ENCODE measurements around the gene ADAMTS4.
"Not testable (repeated sequence)": the region's sequence is repeated elsewhere in the genome, so short reads cannot be mapped to it uniquely, and the experiment has no call there.

Gene ADAMTS4

GRCh38 chr1:161198897-161199431 is at the start of gene ADAMTS4:
Gene ADAMTS4 (minus strand): TSS chr1:161199054. CDS start chr1:161198627, 427 bp downstream.
- DNase-seq = no peak

GRCh38 chr1:161244888-161245287 is 46.0 kb upstream of the ADAMTS4 start:
- DNase-seq = no peak

DNA sequence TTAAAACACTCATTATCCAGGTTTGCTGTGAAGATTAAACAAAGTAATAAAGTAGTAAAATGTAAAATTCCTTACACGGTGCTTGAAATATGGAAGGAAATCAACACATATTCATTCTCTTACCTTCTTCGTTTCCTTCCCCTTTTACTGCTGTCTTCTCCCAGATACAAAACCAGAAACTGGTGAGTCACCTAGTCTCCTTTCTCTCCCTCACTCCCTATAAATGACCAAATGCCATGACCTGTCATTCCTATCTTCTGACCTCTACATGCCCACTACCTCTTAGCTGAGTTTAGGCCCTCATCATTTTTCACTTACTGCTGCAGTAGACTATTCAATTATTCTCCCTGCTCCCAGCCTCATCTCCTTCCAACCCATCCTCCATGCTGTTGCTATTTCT is 43.5 kb upstream of the ADAMTS4 start:
- no peak for DNase-seq

- DNase-seq = no peak
These were observed 42.8 kb upstream of the ADAMTS4 start for GRCh38 chr1:161241682-161242081.

- no peak for DNase-seq
These were observed 39.2 kb upstream of the ADAMTS4 start, which contains the start of gene NR1I3 for GRCh38 chr1:161238039-161238473. Gene NR1I3 (minus strand): TSS chr1:161238203. CDS start chr1:161236565, 1,638 bp downstream.

DNA sequence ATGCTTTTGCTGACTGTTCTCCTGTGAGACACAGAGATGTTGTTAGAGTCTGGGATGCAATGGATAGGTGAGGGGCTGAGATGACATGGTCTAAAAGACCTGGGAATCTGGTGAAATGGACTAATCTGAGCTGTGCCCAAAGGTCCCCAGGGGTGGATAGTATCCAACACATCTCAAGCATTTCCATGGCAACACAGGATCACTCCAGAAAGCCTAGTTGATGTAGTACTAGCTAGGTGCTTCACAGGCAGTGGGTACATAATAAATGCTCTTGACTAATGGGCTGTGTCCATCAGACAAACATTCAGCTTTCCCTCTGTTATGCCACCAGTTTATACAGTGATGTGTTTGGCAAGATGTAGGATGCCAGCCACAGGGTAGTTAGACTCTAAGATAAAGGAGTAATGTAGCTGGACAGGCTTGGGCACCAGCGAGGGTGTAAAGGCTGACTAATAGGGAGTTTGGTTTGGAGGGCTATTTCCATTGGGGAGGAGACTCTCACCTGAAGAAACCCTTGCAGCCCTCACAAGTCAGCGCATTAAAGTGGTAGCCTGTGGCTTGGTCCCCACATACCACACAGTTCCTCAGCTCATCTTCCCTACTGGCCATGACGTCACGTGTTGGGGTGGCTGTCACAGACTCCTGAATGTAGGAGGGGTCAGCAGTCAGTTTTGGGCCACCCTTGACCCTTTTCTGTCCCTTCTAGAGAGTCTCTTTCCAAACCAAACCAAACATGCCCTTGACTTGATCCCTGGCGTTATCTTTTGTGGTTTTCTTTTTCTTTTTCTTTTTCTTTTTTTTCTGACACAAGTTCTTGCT is 37.3 kb upstream of the ADAMTS4 start:
- no peak for DNase-seq

DNA sequence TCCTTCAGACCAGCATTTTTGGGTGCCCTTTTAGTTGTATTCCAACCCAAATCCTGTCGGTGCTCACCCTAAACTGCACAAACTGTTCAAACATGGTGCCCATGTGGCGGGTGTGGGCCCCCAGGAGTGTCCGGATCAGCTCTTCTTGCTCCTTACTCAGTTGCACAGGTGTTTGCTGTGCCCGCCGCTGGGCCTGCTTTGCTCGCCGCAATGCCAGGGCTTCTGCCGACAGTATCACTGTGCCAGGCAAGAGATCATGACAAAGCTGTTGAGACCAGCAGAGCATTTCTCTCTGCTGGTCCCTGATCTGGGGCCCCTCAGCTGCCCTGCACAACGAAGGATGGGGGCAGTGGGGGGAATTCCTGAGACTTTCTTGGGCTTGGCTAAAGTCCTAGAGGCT is 34.2 kb upstream of the ADAMTS4 start:
- no peak for DNase-seq

GRCh38 chr1:161230762-161231161 is 31.9 kb upstream of the ADAMTS4 start:
- no peak for DNase-seq

DNA sequence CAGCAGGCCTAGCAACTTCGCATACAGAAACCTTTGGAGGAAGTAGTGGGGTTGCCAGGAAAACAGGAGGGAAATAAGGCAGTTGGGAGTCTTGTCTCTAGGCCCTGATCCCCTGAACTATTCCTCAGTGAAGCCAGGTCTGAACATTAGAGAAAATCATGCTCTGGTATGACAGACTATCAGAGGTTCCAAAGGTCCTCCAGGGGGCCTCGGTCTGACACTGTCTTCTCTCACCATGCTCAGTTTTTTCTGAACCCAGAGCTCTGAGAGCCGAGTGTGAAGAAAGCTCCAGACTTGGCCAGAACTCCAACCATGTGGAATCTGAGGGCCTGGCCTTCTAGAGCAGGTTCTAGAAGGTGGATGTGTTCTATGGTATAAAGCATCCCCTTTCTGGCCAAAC is 31.0 kb upstream of the ADAMTS4 start:
- DNase-seq = no peak

DNA sequence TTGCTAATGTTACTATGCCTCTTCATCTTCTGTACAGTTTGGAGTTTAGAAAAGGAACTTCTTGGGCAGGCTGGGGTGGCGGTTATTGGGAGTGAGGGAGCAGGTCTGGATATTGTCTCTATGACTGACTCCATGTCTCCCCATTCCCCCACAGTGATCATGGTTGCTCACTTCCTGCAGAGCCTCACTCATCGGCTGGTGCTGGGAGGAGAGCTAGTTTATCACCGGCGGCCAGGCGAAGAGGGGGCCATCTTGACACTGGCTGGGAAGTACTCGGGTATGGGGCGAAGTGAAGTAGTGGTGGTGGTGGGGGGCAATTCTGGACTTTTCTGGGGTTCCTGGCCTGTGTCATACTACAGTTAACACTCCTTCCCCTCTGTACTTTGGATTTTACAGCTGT is 29.2 kb upstream of the ADAMTS4 start:
- no peak for DNase-seq

DNA sequence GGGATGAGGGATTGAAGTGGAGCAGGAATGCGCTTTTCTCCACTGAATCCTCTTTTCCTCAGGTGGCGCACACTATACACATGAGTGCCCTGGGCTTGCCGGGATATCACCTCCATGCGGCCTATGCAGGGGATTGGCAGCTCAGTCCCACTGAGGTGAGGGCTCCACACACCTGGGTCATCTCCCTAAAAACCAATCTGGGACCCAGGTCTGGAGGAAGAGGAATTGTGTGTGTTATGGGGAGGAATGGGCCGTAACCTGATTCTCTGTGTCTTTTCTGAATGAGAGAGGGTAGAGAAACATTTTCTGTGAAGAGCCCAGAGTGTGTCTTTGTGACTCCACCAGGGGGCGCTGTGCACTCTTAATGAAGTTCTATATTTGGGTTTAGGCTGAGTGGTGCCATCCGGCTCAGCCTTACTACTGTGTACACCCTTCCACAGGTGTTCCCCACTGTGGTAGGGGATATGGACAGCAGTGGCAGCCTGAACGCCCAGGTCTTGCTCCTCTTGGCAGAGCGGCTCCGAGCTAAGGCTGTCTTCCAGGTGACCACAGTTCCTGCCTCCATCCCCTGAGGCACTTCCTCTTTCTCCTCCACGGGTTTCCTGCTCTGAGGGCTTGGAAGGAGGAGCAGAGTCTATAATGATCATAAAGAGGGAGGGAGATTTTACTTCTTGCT is 28.5 kb upstream of the ADAMTS4 start:
- DNase-seq = peak; percentile 79

DNA sequence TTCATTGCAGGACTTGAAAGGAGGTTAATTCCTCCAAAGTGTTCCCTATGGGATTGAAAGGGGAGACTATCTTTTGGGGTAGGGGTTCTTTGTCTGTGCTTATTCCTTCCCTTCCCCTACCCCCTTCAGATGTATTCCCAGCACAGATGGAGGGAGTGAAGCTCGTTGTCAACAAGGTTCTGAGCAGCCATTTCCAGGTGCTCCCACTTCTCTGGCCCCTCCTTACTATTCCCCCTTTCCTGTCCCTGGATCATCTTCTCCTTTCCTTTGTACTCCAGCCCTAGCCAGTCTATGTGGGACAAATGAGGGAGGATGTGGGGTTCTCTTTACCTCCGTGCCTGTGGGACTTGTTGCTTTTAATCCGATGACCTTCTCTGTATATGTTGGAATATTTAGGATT is 27.9 kb upstream of the ADAMTS4 start:
- DNase-seq = no peak

DNA sequence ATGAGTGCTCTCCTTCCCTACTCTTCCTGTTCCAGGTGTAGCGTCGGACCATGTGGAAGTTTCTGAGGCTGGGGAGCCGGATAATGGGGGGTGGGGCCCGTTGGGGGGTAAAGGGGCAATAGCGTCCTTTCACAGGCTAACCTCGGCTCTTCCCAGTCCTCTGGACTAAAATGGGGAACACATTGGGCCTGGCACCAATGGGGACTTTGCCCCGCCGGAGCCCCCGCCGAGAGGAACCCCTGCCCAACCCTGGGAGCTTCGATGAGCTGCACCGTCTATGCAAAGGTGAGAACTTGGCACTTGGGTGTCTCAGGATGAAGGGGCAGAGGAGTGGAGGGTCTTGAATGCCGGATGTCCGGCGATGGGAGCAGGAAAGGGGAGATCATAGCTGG is 27.5 kb upstream of the ADAMTS4 start:
- no peak for DNase-seq

DNA sequence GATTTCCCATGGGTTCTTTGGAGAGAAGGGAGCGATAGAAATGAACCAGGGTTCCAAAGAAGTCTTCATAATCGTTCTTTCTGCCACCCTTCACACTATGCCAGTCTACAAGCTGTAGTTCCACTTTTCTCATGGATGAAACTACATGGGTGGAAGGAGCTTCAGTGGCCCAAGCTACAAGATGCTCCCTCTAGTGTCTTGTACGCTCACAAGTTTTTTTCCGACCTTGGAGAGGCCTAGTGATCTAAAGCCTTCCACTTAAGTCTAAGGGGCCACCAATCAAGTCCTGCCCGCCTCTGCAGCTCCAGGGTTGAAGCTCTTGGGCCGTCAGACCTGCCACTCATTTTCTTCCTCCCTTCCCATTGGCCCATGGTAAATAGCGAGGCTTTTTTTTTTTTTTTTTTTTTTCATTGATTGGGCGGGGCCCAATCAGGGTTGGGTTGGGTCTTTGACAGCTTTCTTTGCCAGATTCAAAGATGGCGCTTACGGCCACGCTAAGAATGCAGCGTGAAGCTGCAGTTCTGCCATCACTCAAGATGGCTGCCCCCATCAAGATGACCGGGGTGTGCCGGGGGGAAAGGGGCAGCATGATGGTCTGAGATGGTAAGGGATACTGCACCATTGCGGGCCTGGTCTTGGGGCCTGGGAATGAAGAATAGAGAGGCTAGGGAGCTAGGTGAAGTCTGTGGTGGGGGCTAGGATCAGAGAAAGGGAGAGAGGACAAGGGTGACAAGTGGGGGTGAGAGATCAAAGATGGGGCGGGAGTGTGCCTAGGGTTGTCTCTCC is 26.9 kb upstream of the ADAMTS4 start, which contains the start of gene TOMM40L:
Gene TOMM40L, plus strand, starts transcription at position 527 of the 786 bp plus-strand sequence. CDS start 430 bp downstream, outside the sequence.
- DNase-seq = peak; percentile 97

GRCh38 chr1:161225178-161225533 is 26.3 kb upstream of the ADAMTS4 start:
- DNase-seq = no peak

GRCh38 chr1:161224695-161225087 is 25.8 kb upstream of the ADAMTS4 start:
- DNase-seq = not testable (repeated sequence)

GRCh38 chr1:161223805-161224694 is 25.2 kb upstream of the ADAMTS4 start:
- no peak for DNase-seq

GRCh38 chr1:161222175-161223019 is 23.5 kb upstream of the ADAMTS4 start:
- no peak for DNase-seq

GRCh38 chr1:161220002-161220401 is 21.1 kb upstream of the ADAMTS4 start:
- no peak for DNase-seq

- DNase-seq = no peak
These were observed 20.4 kb upstream of the ADAMTS4 start for GRCh38 chr1:161219078-161219892.

All from NCI-H1105 treated with DMSO at 0.1 percent for 48 hours (cell line).